Colonic mucosa (tissue), 4 donors: ENCODE data around the gene CFAP70. TPM values are rescaled to one million over a fixed set of nuclear protein-coding genes. Genes with fewer than 3 reads are reported as not detected.

ENCODE experiments used
- DNase-seq: peaks from one replicate; pipeline ENCODE4 v3.0.0-alpha.2; 2020
- H3K27ac ChIP-seq: fragments of 200-600 bp; one replicate; pipeline ENCODE4 v1.8.0; 2021
- H3K27me3 ChIP-seq: fragments of 200-600 bp; one replicate; pipeline ENCODE4 v1.8.0; 2021
- H3K36me3 ChIP-seq: fragments of 200-600 bp; one replicate; pipeline ENCODE4 v1.8.0; 2021
- H3K4me1 ChIP-seq: fragments of 200-600 bp; one replicate; pipeline ENCODE4 v1.8.0; 2021; ENCODE audit warnings: mild to moderate bottlenecking
- H3K4me3 ChIP-seq: fragments of 200-600 bp; one replicate; pipeline ENCODE4 v1.8.0; 2021
- H3K9ac ChIP-seq, 2 donors: one replicate each; pipeline ENCODE4 v1.7.0; 2013; ENCODE audit warnings: control low read depth in 2 of 2, low read depth in 2 of 2, low read length in 2 of 2
- H3K9me3 ChIP-seq: fragments of 200-600 bp; one replicate; pipeline ENCODE4 v1.8.0; 2021
- CTCF ChIP-seq: fragments of 200-600 bp; IDR thresholded peaks from one replicate; pipeline ENCODE4 v1.8.0; 2022; ENCODE audit warnings: antibody characterized with exemption, mild to moderate bottlenecking
- intact Hi-C: fragments of 100-400 bp; cut with DNase I; formaldehyde crosslinking; loops from one replicate; pipeline ENCODE4 v1.14.1; 2022
- total RNA-seq, 2 donors: library from RNA; stranded (reverse); fragmentation: NEBNext Ultra II Directional in 1 of 2; extraction: Animal tissue kit (Norgen Biotek cat#: 25700) in 1 of 2; gene quantifications; one replicate each; pipeline ENCODE4 v1.2.1, GENCODE V29; 2021
- donor health status: healthy.
- donor health status: DM: no; HTN: no; CAD: no.
- donor health status: DM: no; HTN: no; CAD: no.

CFAP70 gene
- total RNA-seq, 2 donors from 2014 or later: 0.64 to 0.72 TPM

- no peak overlapping the region for H3K9ac ChIP-seq
- no peak overlapping the region for H3K4me3 ChIP-seq
- no peak for TF ChIP-seq CTCF
- H3K9me3 ChIP-seq: no peaks in the 10 kb centered on the region
- H3K4me1 ChIP-seq: no peaks in the 10 kb centered on the region
- DNase-seq: no peak
- no peak overlapping the region for H3K27ac ChIP-seq
- H3K27me3 ChIP-seq: no peaks in the 10 kb centered on the region
- H3K36me3 ChIP-seq: no peaks in the 10 kb centered on the region
- intact Hi-C loops: no loop called here
Measured at GRCh38 chr10:73217628-73218027, 141.0 kb downstream of the CFAP70 start.

- Histone ChIP-seq H3K27me3 (no peaks in the 10 kb centered on the region), H3K4me3 (no peak overlapping the region), H3K4me1 (no peaks in the 10 kb centered on the region), H3K36me3 (no peaks in the 10 kb centered on the region), H3K9ac (no peak overlapping the region), H3K27ac (no peak overlapping the region), H3K9me3 (no peaks in the 10 kb centered on the region)
- no peak for TF ChIP-seq CTCF
- no peak for DNase-seq
- intact Hi-C loops: no loop called here
Measured at GRCh38 chr10:73215749-73216148, 142.9 kb downstream of the CFAP70 start.

- H3K27ac ChIP-seq: no peak overlapping the region
- H3K4me1 ChIP-seq: no peaks in the 10 kb centered on the region
- no peak overlapping the region for H3K4me3 ChIP-seq
- no peak for DNase-seq
- no peaks in the 10 kb centered on the region for H3K27me3 ChIP-seq
- H3K36me3 ChIP-seq: no peaks in the 10 kb centered on the region
- H3K9me3 ChIP-seq: no peaks in the 10 kb centered on the region
- intact Hi-C loops: no loop called here
- no peak for TF ChIP-seq CTCF
- H3K9ac ChIP-seq: no peak overlapping the region
Measured at GRCh38 chr10:73211106-73211811, 147.4 kb downstream of the CFAP70 start.

DNA sequence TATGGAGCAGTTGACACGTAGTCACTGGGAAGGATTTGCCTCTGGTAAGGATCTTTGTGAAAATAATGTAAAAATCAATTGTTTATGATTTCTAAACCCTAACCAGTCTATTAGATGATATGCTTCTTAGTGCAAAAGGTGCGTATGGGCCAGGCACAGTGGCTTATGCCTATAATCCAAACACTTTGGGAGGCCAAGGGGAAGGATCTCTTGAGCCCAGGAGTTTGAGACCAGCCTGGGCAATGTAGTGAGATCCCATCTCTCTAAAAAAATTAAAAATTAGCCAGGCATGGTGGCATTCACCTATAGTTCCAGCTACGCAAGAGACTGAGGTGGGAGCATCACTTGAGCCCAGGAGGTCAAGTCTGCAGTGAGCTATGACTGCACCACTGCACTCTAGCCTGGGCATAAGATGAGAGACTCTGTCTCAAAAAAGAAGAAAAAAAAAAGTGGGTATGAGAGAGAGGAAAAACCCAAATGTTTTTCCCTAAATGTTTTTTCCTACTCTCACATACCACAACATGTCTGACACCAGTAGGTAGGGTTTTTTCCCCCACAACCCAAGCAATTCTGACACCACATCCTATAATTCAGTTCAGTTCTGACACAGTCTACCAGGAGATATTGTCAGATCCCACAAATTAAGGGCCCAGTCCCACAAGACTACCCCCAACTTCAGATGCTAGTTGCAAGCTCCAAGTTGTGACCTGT is 148.1 kb downstream of the CFAP70 start:
- no peak overlapping the region for H3K4me3 ChIP-seq
- H3K9ac ChIP-seq: no peak overlapping the region
- intact Hi-C loops: no loop called here
- H3K36me3 ChIP-seq: no peaks in the 10 kb centered on the region
- H3K4me1 ChIP-seq: no peaks in the 10 kb centered on the region
- TF ChIP-seq CTCF: no peak
- no peaks in the 10 kb centered on the region for H3K9me3 ChIP-seq
- DNase-seq: no peak
- H3K27me3 ChIP-seq: no peaks in the 10 kb centered on the region
- no peak overlapping the region for H3K27ac ChIP-seq

- intact Hi-C loops: no loop called here
- Histone ChIP-seq H3K27ac (no peak overlapping the region), H3K27me3 (no peaks in the 10 kb centered on the region), H3K9ac (no peak overlapping the region), H3K4me3 (no peak overlapping the region), H3K9me3 (no peaks in the 10 kb centered on the region), H3K4me1 (no peaks in the 10 kb centered on the region), H3K36me3 (no peaks in the 10 kb centered on the region)
- DNase-seq: no peak
- TF ChIP-seq CTCF: no peak
Measured at GRCh38 chr10:73209705-73210104, 149.0 kb downstream of the CFAP70 start.
